Neutrophil (primary cell): Measurements from ENCODE around the gene B4GALNT1.
"Not testable (repeated sequence)": the region's sequence is repeated elsewhere in the genome, so short reads cannot be mapped to it uniquely, and the experiment has no call there.

Source experiments
- H3K27ac ChIP-seq: fragments of 200-600 bp; sonication (generic); 2 replicates; pipeline ENCODE4 v1.5.1; 2016; ENCODE audit warnings: mild to moderate bottlenecking, moderate library complexity
- H3K27me3 ChIP-seq: fragments of 200-600 bp; sonication (generic); 2 replicates; pipeline ENCODE4 v1.6.0; 2016; ENCODE audit warnings: mild to moderate bottlenecking
- H3K36me3 ChIP-seq: fragments of 200-600 bp; sonication (generic); 2 replicates; pipeline ENCODE4 v1.5.1; 2017
- H3K4me1 ChIP-seq, 2 experiments: fragments of 200-600 bp in 1 of 2; sonication (generic) in 1 of 2; 1 replicate in 1 of 2; 2 replicates in 1 of 2; pipeline versions ENCODE4 v1.5.1 to v1.6.1; 2013 to 2016; ENCODE audit warnings: low read depth in 1 of 2, low read length in 1 of 2, mild to moderate bottlenecking in 1 of 2, moderate library complexity in 1 of 2; ENCODE audit not compliant: control insufficient read depth in 1 of 2, insufficient read depth in 1 of 2
- H3K4me3 ChIP-seq, 2 experiments: fragments of 200-600 bp in 1 of 2; sonication (generic) in 1 of 2; 1 replicate in 1 of 2; 2 replicates in 1 of 2; pipeline ENCODE4 v1.5.1; 2013 to 2016; ENCODE audit warnings: low read depth in 1 of 2, low read length in 1 of 2, mild to moderate bottlenecking in 1 of 2, moderate library complexity in 1 of 2
- H3K9me3 ChIP-seq: fragments of 200-600 bp; sonication (generic); 2 replicates; pipeline ENCODE4 v1.5.1; 2016
- CTCF ChIP-seq: fragments of 200-600 bp; sonication (generic); IDR thresholded peaks from 2 replicates; pipeline ENCODE4 v1.5.1; 2016; ENCODE audit warnings: antibody characterized with exemption

Gene B4GALNT1

GRCh38 chr12:57638096-57638495 is 5.1 kb upstream of the B4GALNT1 start:
- Histone ChIP-seq H3K27me3 (peaks cover 95% of the 10 kb centered on the region), H3K4me3 (no peak overlapping the region), H3K4me1 (peaks cover 5% of the 10 kb centered on the region in 2 experiments), H3K27ac (no peak overlapping the region), H3K36me3 (no peaks in the 10 kb centered on the region), H3K9me3 (no peaks in the 10 kb centered on the region)
- no peak for TF ChIP-seq CTCF

GRCh38 chr12:57637364-57637763 is 4.4 kb upstream of the B4GALNT1 start:
- no peaks in the 10 kb centered on the region for H3K36me3 ChIP-seq
- H3K4me1 ChIP-seq, result peaks cover 10 to 12% of the 10 kb centered on the region in 2 experiments
- TF ChIP-seq CTCF, result no peak

DNA sequence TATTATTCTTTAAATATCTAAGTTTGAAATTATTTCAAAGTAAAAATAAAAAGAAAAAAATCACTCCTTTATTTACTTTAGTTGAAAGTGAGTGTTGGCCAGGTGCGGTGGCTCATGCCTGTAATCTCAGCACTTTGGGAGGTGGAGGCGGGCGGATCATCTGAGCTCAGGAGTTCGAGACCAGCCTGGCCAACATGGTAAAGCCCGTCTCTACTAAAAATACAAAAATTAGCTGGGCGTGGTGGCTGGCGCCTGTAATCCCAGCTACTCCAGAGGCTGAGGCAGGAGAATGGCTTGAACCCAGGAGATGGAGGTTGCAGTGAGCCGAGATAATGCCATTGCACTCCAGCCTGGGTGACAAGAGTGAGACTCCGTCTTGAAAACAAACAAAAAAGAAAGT is 3.7 kb upstream of the B4GALNT1 start:
- not testable (repeated sequence) for H3K27ac ChIP-seq, H3K4me3 ChIP-seq, H3K36me3 ChIP-seq, H3K9me3 ChIP-seq
- H3K27me3 ChIP-seq, result peaks cover 98% of the 10 kb centered on the region
- peaks cover 14 to 18% of the 10 kb centered on the region in 2 experiments for H3K4me1 ChIP-seq

More at GRCh38 chr12:57637364-57637763, 4.4 kb upstream of the B4GALNT1 start:
- Histone ChIP-seq H3K27ac (no peak overlapping the region), H3K27me3 (peaks cover 98% of the 10 kb centered on the region), H3K9me3 (no peaks in the 10 kb centered on the region), H3K4me3 (no peak overlapping the region)

GRCh38 chr12:57632073-57632957 is 686 bp downstream of the B4GALNT1 start:
- Histone ChIP-seq H3K27me3 (peaks cover 98% of the 10 kb centered on the region), H3K9me3 (no peaks in the 10 kb centered on the region), H3K27ac (no peak overlapping the region), H3K4me1 (peaks cover 19 to 22% of the 10 kb centered on the region in 2 experiments), H3K4me3 (peak overlapping the region; percentile 27 to 65), H3K36me3 (no peaks in the 10 kb centered on the region)
- no peak for TF ChIP-seq CTCF

- Histone ChIP-seq H3K4me1 (peaks cover 19 to 22% of the 10 kb centered on the region in 2 experiments), H3K27ac (no peak overlapping the region), H3K9me3 (no peaks in the 10 kb centered on the region), H3K27me3 (peaks cover 100% of the 10 kb centered on the region), H3K4me3 (no peak overlapping the region), H3K36me3 (no peaks in the 10 kb centered on the region)
- TF ChIP-seq CTCF, result no peak
Observed at GRCh38 chr12:57631566-57632072, 1.4 kb downstream of the B4GALNT1 start.

DNA sequence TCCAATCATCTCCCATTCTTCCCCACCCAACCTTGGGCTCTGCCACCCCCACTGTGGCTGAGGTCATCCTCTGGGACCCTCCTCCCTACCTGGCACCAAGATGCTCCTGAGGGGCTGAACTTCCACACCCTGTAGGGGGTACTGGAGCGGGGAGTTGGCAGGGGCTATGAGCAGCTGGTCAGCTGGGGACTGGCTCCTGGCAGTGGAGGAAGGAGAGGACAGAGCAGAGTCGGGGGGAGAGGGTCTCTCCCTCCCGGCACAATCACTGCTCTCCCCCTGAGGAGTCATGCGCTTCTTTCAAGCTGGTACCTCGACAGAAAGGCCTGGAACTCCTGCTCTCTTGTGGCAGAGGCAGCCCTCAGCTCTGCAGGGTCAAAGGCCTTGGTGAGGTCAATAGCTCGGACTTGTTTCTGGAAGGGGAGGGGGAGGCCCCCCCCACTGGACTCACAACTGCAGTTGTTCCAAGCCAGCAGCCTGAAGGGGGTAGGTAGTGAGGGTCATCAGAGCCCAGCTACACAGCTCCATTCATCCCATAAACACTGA is 2.0 kb downstream of the B4GALNT1 start:
- Histone ChIP-seq H3K36me3 (no peaks in the 10 kb centered on the region), H3K4me1 (peaks cover 19 to 22% of the 10 kb centered on the region in 2 experiments), H3K27me3 (peaks cover 100% of the 10 kb centered on the region), H3K4me3 (no peak overlapping the region), H3K27ac (no peak overlapping the region), H3K9me3 (no peaks in the 10 kb centered on the region)
- no peak for TF ChIP-seq CTCF
